ENCODE measurements around the gene SMYD3.

DNA sequence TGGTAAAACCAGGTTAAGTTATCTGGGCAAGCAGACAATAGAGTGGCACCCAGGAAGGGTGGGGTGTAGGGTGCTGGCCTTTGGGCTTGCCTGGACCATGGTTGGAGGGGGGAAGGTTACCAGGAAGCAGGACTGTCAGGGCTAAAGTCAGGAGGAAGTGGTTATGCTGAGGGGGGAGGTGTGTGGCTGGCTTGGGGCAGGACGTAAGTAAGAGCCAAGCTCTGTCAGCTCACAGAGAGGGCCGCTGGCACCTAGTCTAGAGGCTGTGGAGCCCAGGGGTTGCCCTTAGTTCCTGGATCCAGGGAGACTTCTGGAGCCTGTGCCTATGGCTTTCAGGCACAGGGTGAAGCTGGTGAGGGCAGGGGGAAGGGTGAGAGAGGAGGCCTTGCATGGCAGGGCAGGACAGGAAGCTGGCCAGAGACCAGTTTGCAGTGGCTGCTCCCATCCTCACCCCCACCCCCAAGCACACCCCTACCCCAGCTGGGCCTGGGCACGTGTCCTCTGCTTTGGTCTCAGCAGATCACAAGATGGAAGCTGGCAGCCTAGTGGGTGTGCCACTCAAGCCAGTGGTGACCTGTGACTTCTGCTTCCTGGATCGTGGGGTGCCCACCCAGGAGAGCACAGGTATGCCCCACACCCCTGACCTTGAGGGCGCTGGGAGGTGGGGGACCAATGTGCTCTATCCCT lies 20.5 kb upstream of the SMYD3 start:
- TF ChIP-seq POLR2AphosphoS5 (IDR thresholded peaks at IDR 0.05; ENCODE audit: low read depth, low read length): no peak
- TF ChIP-seq, protein P1, sequence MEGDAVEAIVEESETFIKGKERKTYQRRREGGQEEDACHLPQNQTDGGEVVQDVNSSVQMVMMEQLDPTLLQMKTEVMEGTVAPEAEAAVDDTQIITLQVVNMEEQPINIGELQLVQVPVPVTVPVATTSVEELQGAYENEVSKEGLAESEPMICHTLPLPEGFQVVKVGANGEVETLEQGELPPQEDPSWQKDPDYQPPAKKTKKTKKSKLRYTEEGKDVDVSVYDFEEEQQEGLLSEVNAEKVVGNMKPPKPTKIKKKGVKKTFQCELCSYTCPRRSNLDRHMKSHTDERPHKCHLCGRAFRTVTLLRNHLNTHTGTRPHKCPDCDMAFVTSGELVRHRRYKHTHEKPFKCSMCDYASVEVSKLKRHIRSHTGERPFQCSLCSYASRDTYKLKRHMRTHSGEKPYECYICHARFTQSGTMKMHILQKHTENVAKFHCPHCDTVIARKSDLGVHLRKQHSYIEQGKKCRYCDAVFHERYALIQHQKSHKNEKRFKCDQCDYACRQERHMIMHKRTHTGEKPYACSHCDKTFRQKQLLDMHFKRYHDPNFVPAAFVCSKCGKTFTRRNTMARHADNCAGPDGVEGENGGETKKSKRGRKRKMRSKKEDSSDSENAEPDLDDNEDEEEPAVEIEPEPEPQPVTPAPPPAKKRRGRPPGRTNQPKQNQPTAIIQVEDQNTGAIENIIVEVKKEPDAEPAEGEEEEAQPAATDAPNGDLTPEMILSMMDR (IDR thresholded peaks at IDR 0.05): no peak
- no peak for TF ChIP-seq SIN3A (IDR thresholded peaks at IDR 0.05; ENCODE audit: borderline replicate concordance, insufficient read depth, low read depth, low read length)
- TF ChIP-seq TCF7L2 (IDR thresholded peaks at IDR 0.05; ENCODE audit: low read depth, low read length): no peak

Measured in Panc1 (cell line).